SK-N-SH (cell line): ENCODE measurements around the gene CEP295NL. TPM values are rescaled to one million over a fixed set of nuclear protein-coding genes. Genes with fewer than 3 reads are reported as not detected.

Experiments used
- CTCF ChIA-PET: fragments of 300-600, 350-600 bp; formaldehyde crosslinking; extraction: SDS; loops from one replicate; lab custom pipeline; 2021; lab: Yijun Ruan, JAX
- POLR2A ChIA-PET: fragments of 350-600 bp; sonication (Branson Sonifier 250); formaldehyde crosslinking; extraction: SDS; loops from one replicate; lab custom pipeline; 2020; ENCODE audit warnings: antibody characterized with exemption, inconsistent platforms; lab: Yijun Ruan, JAX
- DNase-seq: peaks from one replicate; pipeline ENCODE4 v3.0.0; 2012
- H2AFZ ChIP-seq: fragments of 200-600 bp; sonication (generic); 2 replicates; pipeline ENCODE4 v1.8.1; 2016; ENCODE audit warnings: antibody characterized with exemption, mild to moderate bottlenecking, low read depth
- H3F3A ChIP-seq: fragments of 200-600 bp; sonication (generic); replicated peaks from 2 replicates; pipeline ENCODE3; 2016; ENCODE audit warnings: antibody characterized with exemption, mild to moderate bottlenecking; ENCODE audit not compliant: insufficient read depth
- H3K27ac ChIP-seq, 2 experiments: fragments of 200-500 bp in 1 of 2; fragments of 200-600 bp in 1 of 2; sonication (Bioruptor generic) in 1 of 2; sonication (generic), shearing (Covaris generic) in 1 of 2; 2 replicates each; pipeline versions ENCODE4 v1.5.1 to v1.6.1; 2014 to 2016; ENCODE audit warnings: low read depth in 2 of 2, inconsistent platforms in 1 of 2, low read length in 1 of 2, mild to moderate bottlenecking in 1 of 2, mixed read lengths in 1 of 2
- H3K27me3 ChIP-seq: fragments of 200-600 bp; sonication (generic), shearing (Covaris generic); 2 replicates; pipeline ENCODE4 v1.6.1; 2016; ENCODE audit warnings: mixed run types; ENCODE audit not compliant: insufficient read depth
- H3K36me3 ChIP-seq, 2 experiments: fragments of 200-500 bp in 1 of 2; fragments of 200-600 bp in 1 of 2; sonication (Bioruptor generic) in 1 of 2; sonication (generic) in 1 of 2; replicated peaks in 1 of 2; 2 replicates each; pipeline versions ENCODE3 to v1.5.1; 2014 to 2016; ENCODE audit warnings: low read length in 1 of 2, mild to moderate bottlenecking in 1 of 2; ENCODE audit not compliant: insufficient read depth in 2 of 2, control insufficient read depth in 1 of 2
- H3K4me1 ChIP-seq, 2 experiments: fragments of 200-500 bp in 1 of 2; fragments of 200-600 bp in 1 of 2; sonication (Bioruptor generic) in 1 of 2; sonication (generic), shearing (Covaris generic) in 1 of 2; 2 replicates each; pipeline versions ENCODE4 v1.5.1 to v1.6.1; 2014 to 2016; ENCODE audit warnings: low read depth in 1 of 2, low read length in 1 of 2, mixed run types in 1 of 2; ENCODE audit not compliant: insufficient read depth in 2 of 2, control insufficient read depth in 1 of 2
- H3K4me2 ChIP-seq: fragments of 200-600 bp; sonication (generic), shearing (Covaris generic); 2 replicates; pipeline ENCODE4 v1.6.1; 2017; ENCODE audit warnings: mixed run types
- H3K4me3 ChIP-seq, 2 experiments: fragments of 200-500 bp in 1 of 2; fragments of 200-600 bp in 1 of 2; sonication (Bioruptor generic) in 1 of 2; sonication (generic), shearing (Covaris generic) in 1 of 2; 2 replicates each; pipeline versions ENCODE4 v1.5.1 to v1.8.1; 2014 to 2016; ENCODE audit warnings: low read depth in 2 of 2, inconsistent platforms in 1 of 2, low read length in 1 of 2, mild to moderate bottlenecking in 1 of 2, mixed read lengths in 1 of 2, moderate library complexity in 1 of 2
- H3K79me2 ChIP-seq: fragments of 200-600 bp; sonication (generic); 2 replicates; pipeline ENCODE4 v1.8.1; 2017; ENCODE audit warnings: mild to moderate bottlenecking; ENCODE audit not compliant: insufficient read depth
- H3K9ac ChIP-seq: fragments of 200-600 bp; sonication (generic); 2 replicates; pipeline ENCODE4 v1.6.1; 2017; ENCODE audit warnings: mixed run types
- H3K9me2 ChIP-seq: fragments of 200-600 bp; sonication (generic); 2 replicates; pipeline ENCODE4 v1.6.1; 2017; ENCODE audit warnings: mixed run types
- H3K9me3 ChIP-seq: fragments of 200-600 bp; sonication (generic); 2 replicates; pipeline ENCODE4 v1.6.1; 2017; ENCODE audit warnings: mixed run types, mild to moderate bottlenecking, moderate library complexity
- H4K20me1 ChIP-seq: fragments of 200-600 bp; sonication (generic); 2 replicates; pipeline ENCODE4 v1.6.1; 2017; ENCODE audit warnings: mild to moderate bottlenecking, mixed run types; ENCODE audit not compliant: insufficient read depth
- EP300 ChIP-seq, 2 experiments: IDR thresholded peaks; 2 replicates each; pipeline versions ENCODE4 v1.4.0 to v1.6.1; 2012; ENCODE audit warnings: borderline replicate concordance in 1 of 2, low read depth in 1 of 2, low read length in 1 of 2
- EZH2phosphoT487 ChIP-seq: fragments of 200-600 bp; sonication (generic); IDR thresholded peaks from 2 replicates; pipeline ENCODE4 v1.6.1; 2017; ENCODE audit warnings: low read depth, mixed run types, mild to moderate bottlenecking, antibody characterized with exemption, moderate library complexity, borderline replicate concordance
- FOSL2 ChIP-seq: IDR thresholded peaks from 2 replicates; pipeline ENCODE4 v1.4.0; 2012; ENCODE audit warnings: low read depth, mild to moderate bottlenecking, moderate library complexity, borderline replicate concordance
- GABPA ChIP-seq: IDR thresholded peaks from 2 replicates; pipeline ENCODE4 v1.4.0; 2012; ENCODE audit warnings: low read depth, mild to moderate bottlenecking
- GATA2 ChIP-seq: sonication (generic); formaldehyde crosslinking; IDR thresholded peaks from 2 replicates; pipeline ENCODE4 v1.5.0; 2020; ENCODE audit warnings: mild to moderate bottlenecking, missing genetic modification reagents
- JUND ChIP-seq: IDR thresholded peaks from 2 replicates; pipeline ENCODE4 v1.4.0; 2012
- MEF2A ChIP-seq: IDR thresholded peaks from 2 replicates; pipeline ENCODE4 v1.4.0; 2012; ENCODE audit warnings: low read depth, borderline replicate concordance
- MXI1 ChIP-seq: IDR thresholded peaks from 2 replicates; pipeline ENCODE4 v1.6.1; 2012; ENCODE audit warnings: mild to moderate bottlenecking, low read depth, low read length, improper control_type of control experiment
- NFIC ChIP-seq: IDR thresholded peaks from 2 replicates; pipeline ENCODE4 v1.4.0; 2012; ENCODE audit warnings: borderline replicate concordance
- NRF1 ChIP-seq: IDR thresholded peaks from 2 replicates; pipeline ENCODE4 v1.6.1; 2012; ENCODE audit warnings: low read depth, mild to moderate bottlenecking, low read length
- POLR2AphosphoS5 ChIP-seq: IDR thresholded peaks from 2 replicates; pipeline ENCODE4 v1.6.1; 2012; ENCODE audit warnings: low read depth, low read length
- RFX5 ChIP-seq: IDR thresholded peaks from 2 replicates; pipeline ENCODE4 v1.6.1; 2012; ENCODE audit warnings: mild to moderate bottlenecking, improper control_type of control experiment, low read length
- RXRA ChIP-seq: IDR thresholded peaks from 2 replicates; pipeline ENCODE4 v1.4.0; 2012; ENCODE audit warnings: low read depth, mild to moderate bottlenecking, borderline replicate concordance
- SIN3A ChIP-seq: IDR thresholded peaks from 2 replicates; pipeline ENCODE4 v1.6.1; 2012; ENCODE audit warnings: low read depth, mild to moderate bottlenecking, low read length, moderate library complexity, borderline replicate concordance
- SMC3 ChIP-seq: IDR thresholded peaks from 2 replicates; pipeline ENCODE4 v1.6.1; 2012; ENCODE audit warnings: low read depth, low read length, improper control_type of control experiment
- TEAD4 ChIP-seq: IDR thresholded peaks from 2 replicates; pipeline ENCODE4 v1.4.0; 2012; ENCODE audit warnings: mild to moderate bottlenecking, borderline replicate concordance; ENCODE audit not compliant: insufficient read depth
- WGBS: methylation state at CpG from one replicate; pipeline ENCODE4 v1.1.6; 2017; ENCODE audit warnings: low lambda C conversion rate; 5-methylcytosine and 5-hydroxymethylcytosine counted together
- polyA plus RNA-seq, 3 experiments: library from polyadenylated mRNA; depleted of rRNA; stranded (reverse); fragments of >200 nt; gene quantifications; 2 replicates each; pipeline ENCODE4 v1.2.3, GENCODE V29; 2012
- TF ChIP-seq, protein P1 (sequence below): IDR thresholded peaks from 2 replicates; pipeline ENCODE4 v1.4.0; 2012; ENCODE audit warnings: low read depth
- TF ChIP-seq, protein P2 (sequence below): IDR thresholded peaks from 2 replicates; pipeline ENCODE4; 2012
- TF ChIP-seq, protein P3 (sequence below): IDR thresholded peaks from 2 replicates; pipeline ENCODE4 v1.4.0; 2012; ENCODE audit warnings: low read depth, borderline replicate concordance
- TF ChIP-seq, protein P4 (sequence below): fragments of 200-600 bp; sonication (generic); IDR thresholded peaks from 2 replicates; pipeline ENCODE4 v1.6.1; 2017; ENCODE audit warnings: antibody characterized with exemption, mild to moderate bottlenecking, moderate library complexity
- TF ChIP-seq, protein P5 (sequence below): IDR thresholded peaks from 2 replicates; pipeline ENCODE4 v1.4.0; 2012; ENCODE audit warnings: low read depth, borderline replicate concordance
- TF ChIP-seq, protein P6 (sequence below): IDR thresholded peaks from 2 replicates; pipeline ENCODE4 v1.6.1; 2012; ENCODE audit warnings: mild to moderate bottlenecking, low read depth, low read length, moderate library complexity

Gene CEP295NL
- polyA plus RNA-seq, 1 of the 3 experiments (the other 2 are of a cell fraction), result 0.35 TPM

DNA sequence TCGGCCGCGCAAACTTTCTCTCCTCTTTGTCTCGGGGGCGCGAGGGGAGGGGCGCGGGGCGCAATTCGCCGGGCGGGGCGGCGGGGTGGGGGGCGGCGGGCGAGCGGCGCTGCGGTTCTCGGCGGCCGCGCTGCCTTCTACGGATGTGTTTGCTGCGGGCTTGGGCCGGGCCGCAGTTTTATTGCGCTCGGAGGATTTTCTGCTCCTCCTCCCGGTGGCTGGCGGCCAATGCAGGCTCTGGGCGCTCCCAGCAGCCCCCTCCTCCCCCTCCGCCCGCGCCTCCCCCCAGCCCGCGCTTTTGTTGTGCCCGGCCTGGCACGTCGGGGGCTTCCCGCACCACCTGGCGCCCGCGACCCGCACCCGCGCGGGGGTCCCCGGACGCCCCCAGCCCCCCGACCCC, 22.2 kb upstream of the CEP295NL start, which contains the start of gene TIMP2:
TSS of gene TIMP2 (minus strand) at position 154 of the 400 bp plus-strand sequence. CDS start 299 bp downstream, outside the sequence.
- peak within 1 kb of the TSS; percentile 97 for H3K4me2 ChIP-seq
- WGBS, result 0% methylated on average over 17 of the region's 52 CpGs
- peak within 1 kb of the TSS; percentile 74 to 84 for H3K4me3 ChIP-seq
- peaks cover 8 to 12% of the 10 kb centered on the region in 2 experiments for H3K36me3 ChIP-seq
- no peaks in the 10 kb centered on the region for H3K9me3 ChIP-seq
- H3K9me2 ChIP-seq, result no peaks in the 10 kb centered on the region
- DNase-seq, result peak; percentile 100
- peak within 1 kb of the TSS; percentile 83 for H3K9ac ChIP-seq
- POLR2A ChIA-PET, result interaction anchor here (1.0 to 3.4 kb wide), 3 partner anchors 10 to 39 kb away, joined by 3 to 16 read pairs (median 3); no protein-coding TSS in a partner anchor
- H3F3A ChIP-seq, result peaks cover 9% of the 10 kb centered on the region
- H2AFZ ChIP-seq, result peak within 1 kb of the TSS; percentile 98
- H3K27me3 ChIP-seq, result no peaks in the 10 kb centered on the region
- H3K4me1 ChIP-seq, result peaks cover 18 to 46% of the 10 kb centered on the region in 2 experiments
- peaks cover 46% of the 10 kb centered on the region for H3K79me2 ChIP-seq
- CTCF ChIA-PET, result interaction anchor here (0.8 to 1.0 kb wide), 2 partner anchors 9 to 59 kb away, joined by 3 read pairs; no protein-coding TSS in a partner anchor
- peaks cover 40% of the 10 kb centered on the region for H4K20me1 ChIP-seq
- H3K27ac ChIP-seq, result peak within 1 kb of the TSS; percentile 74 to 93
- TF ChIP-seq MEF2A, result no peak
- no peak for TF ChIP-seq MXI1
- TF ChIP-seq NFIC, result peak; percentile 29; the same call in 1 of the 2 replicates
- no peak for TF ChIP-seq NRF1
- no peak for TF ChIP-seq RFX5
- TF ChIP-seq, protein P1, sequence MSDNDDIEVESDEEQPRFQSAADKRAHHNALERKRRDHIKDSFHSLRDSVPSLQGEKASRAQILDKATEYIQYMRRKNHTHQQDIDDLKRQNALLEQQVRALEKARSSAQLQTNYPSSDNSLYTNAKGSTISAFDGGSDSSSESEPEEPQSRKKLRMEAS, result 0 out of 2 replicates have a peak, but pooled peaks have one; percentile 29
- TF ChIP-seq, protein P2, sequence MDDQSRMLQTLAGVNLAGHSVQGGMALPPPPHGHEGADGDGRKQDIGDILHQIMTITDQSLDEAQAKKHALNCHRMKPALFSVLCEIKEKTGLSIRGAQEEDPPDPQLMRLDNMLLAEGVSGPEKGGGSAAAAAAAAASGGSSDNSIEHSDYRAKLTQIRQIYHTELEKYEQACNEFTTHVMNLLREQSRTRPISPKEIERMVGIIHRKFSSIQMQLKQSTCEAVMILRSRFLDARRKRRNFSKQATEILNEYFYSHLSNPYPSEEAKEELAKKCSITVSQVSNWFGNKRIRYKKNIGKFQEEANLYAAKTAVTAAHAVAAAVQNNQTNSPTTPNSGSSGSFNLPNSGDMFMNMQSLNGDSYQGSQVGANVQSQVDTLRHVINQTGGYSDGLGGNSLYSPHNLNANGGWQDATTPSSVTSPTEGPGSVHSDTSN, result peak; percentile 24; the same call in 1 of the 2 replicates
- TF ChIP-seq, protein P3, sequence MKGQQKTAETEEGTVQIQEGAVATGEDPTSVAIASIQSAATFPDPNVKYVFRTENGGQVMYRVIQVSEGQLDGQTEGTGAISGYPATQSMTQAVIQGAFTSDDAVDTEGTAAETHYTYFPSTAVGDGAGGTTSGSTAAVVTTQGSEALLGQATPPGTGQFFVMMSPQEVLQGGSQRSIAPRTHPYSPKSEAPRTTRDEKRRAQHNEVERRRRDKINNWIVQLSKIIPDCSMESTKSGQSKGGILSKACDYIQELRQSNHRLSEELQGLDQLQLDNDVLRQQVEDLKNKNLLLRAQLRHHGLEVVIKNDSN, result no peak
- no peak for TF ChIP-seq EZH2phosphoT487
- TF ChIP-seq JUND, result no peak
- peak; percentile 94 for TF ChIP-seq POLR2AphosphoS5
- no peak for TF ChIP-seq EP300 (IDR thresholded peaks at IDR 0.05; ENCODE audit: borderline replicate concordance in 1 of 2, low read depth in 1 of 2, low read length in 1 of 2)
- TF ChIP-seq SIN3A, result 0 out of 2 replicates have a peak, but pooled peaks have one; percentile 42
- no peak; the same call in 1 of the 2 replicates for TF ChIP-seq SMC3
- TF ChIP-seq GATA2 (CRISPR knock-in tag), result no peak
- TF ChIP-seq, protein P4, sequence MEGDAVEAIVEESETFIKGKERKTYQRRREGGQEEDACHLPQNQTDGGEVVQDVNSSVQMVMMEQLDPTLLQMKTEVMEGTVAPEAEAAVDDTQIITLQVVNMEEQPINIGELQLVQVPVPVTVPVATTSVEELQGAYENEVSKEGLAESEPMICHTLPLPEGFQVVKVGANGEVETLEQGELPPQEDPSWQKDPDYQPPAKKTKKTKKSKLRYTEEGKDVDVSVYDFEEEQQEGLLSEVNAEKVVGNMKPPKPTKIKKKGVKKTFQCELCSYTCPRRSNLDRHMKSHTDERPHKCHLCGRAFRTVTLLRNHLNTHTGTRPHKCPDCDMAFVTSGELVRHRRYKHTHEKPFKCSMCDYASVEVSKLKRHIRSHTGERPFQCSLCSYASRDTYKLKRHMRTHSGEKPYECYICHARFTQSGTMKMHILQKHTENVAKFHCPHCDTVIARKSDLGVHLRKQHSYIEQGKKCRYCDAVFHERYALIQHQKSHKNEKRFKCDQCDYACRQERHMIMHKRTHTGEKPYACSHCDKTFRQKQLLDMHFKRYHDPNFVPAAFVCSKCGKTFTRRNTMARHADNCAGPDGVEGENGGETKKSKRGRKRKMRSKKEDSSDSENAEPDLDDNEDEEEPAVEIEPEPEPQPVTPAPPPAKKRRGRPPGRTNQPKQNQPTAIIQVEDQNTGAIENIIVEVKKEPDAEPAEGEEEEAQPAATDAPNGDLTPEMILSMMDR, result no peak
- TF ChIP-seq, protein P5, sequence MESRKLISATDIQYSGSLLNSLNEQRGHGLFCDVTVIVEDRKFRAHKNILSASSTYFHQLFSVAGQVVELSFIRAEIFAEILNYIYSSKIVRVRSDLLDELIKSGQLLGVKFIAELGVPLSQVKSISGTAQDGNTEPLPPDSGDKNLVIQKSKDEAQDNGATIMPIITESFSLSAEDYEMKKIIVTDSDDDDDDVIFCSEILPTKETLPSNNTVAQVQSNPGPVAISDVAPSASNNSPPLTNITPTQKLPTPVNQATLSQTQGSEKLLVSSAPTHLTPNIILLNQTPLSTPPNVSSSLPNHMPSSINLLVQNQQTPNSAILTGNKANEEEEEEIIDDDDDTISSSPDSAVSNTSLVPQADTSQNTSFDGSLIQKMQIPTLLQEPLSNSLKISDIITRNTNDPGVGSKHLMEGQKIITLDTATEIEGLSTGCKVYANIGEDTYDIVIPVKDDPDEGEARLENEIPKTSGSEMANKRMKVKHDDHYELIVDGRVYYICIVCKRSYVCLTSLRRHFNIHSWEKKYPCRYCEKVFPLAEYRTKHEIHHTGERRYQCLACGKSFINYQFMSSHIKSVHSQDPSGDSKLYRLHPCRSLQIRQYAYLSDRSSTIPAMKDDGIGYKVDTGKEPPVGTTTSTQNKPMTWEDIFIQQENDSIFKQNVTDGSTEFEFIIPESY, result no peak
- no peak for TF ChIP-seq GABPA
- TF ChIP-seq RXRA, result no peak
- TF ChIP-seq, protein P6, sequence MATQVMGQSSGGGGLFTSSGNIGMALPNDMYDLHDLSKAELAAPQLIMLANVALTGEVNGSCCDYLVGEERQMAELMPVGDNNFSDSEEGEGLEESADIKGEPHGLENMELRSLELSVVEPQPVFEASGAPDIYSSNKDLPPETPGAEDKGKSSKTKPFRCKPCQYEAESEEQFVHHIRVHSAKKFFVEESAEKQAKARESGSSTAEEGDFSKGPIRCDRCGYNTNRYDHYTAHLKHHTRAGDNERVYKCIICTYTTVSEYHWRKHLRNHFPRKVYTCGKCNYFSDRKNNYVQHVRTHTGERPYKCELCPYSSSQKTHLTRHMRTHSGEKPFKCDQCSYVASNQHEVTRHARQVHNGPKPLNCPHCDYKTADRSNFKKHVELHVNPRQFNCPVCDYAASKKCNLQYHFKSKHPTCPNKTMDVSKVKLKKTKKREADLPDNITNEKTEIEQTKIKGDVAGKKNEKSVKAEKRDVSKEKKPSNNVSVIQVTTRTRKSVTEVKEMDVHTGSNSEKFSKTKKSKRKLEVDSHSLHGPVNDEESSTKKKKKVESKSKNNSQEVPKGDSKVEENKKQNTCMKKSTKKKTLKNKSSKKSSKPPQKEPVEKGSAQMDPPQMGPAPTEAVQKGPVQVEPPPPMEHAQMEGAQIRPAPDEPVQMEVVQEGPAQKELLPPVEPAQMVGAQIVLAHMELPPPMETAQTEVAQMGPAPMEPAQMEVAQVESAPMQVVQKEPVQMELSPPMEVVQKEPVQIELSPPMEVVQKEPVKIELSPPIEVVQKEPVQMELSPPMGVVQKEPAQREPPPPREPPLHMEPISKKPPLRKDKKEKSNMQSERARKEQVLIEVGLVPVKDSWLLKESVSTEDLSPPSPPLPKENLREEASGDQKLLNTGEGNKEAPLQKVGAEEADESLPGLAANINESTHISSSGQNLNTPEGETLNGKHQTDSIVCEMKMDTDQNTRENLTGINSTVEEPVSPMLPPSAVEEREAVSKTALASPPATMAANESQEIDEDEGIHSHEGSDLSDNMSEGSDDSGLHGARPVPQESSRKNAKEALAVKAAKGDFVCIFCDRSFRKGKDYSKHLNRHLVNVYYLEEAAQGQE, result no peak
- no peak for TF ChIP-seq TEAD4
- no peak for TF ChIP-seq FOSL2
